Neuronal stem cell (in vitro differentiated cells): ENCODE results near the gene SETD1B.

ENCODE experiments used
- DNase-seq: peaks from one replicate; pipeline ENCODE4 v3.0.0-alpha.2; 2013; ENCODE audit warnings: low spot score
- H2AFZ ChIP-seq: one replicate; pipeline ENCODE4 v1.6.1; 2013; ENCODE audit warnings: mild to moderate bottlenecking, low read length, inconsistent platforms
- H2AK5ac ChIP-seq: 2 replicates; pipeline ENCODE4 v1.6.1; 2013; ENCODE audit warnings: low read depth, mild to moderate bottlenecking, inconsistent platforms, low read length, moderate library complexity, mixed read lengths
- H2BK120ac ChIP-seq: 2 replicates; pipeline ENCODE4 v1.6.1; 2013; ENCODE audit warnings: low read depth, mild to moderate bottlenecking, inconsistent platforms, low read length, moderate library complexity, mixed read lengths
- H2BK12ac ChIP-seq: one replicate; pipeline ENCODE4 v1.6.1; 2013; ENCODE audit warnings: low read length, inconsistent platforms
- H2BK15ac ChIP-seq: 2 replicates; pipeline ENCODE4 v1.6.1; 2013; ENCODE audit warnings: mild to moderate bottlenecking, low read length, inconsistent platforms, mixed read lengths
- H2BK5ac ChIP-seq: one replicate; pipeline ENCODE4 v1.6.1; 2013; ENCODE audit warnings: inconsistent platforms, mild to moderate bottlenecking, low read length, moderate library complexity
- H3K14ac ChIP-seq: one replicate; pipeline ENCODE4 v1.6.1; 2013; ENCODE audit warnings: low read length, inconsistent platforms
- H3K18ac ChIP-seq: 2 replicates; pipeline ENCODE4 v1.6.1; 2013; ENCODE audit warnings: low read length, inconsistent platforms
- H3K23ac ChIP-seq: 2 replicates; pipeline ENCODE4 v1.6.1; 2013; ENCODE audit warnings: low read depth, mild to moderate bottlenecking, mixed read lengths, low read length, inconsistent platforms; ENCODE audit not compliant: poor library complexity
- H3K27ac ChIP-seq: replicated peaks from 3 replicates; pipeline ENCODE4 v1.5.1; 2013; ENCODE audit warnings: low read length, inconsistent platforms
- H3K27me3 ChIP-seq, 3 experiments: 2 replicates each; pipeline ENCODE4 v1.6.1; 2013; ENCODE audit warnings: low read length in 3 of 3, mild to moderate bottlenecking in 2 of 3, inconsistent platforms in 1 of 3, low read depth in 1 of 3, mixed read lengths in 1 of 3, moderate library complexity in 1 of 3; ENCODE audit not compliant: control insufficient read depth in 3 of 3, insufficient read depth in 3 of 3
- H3K36me3 ChIP-seq, 2 donors: replicated peaks in 1 of 2; 2 replicates each; pipeline ENCODE4 v1.6.1; 2013; ENCODE audit warnings: low read length in 2 of 2; ENCODE audit not compliant: control insufficient read depth in 2 of 2, insufficient read depth in 2 of 2
- H3K4ac ChIP-seq: 2 replicates; pipeline ENCODE4 v1.6.1; 2013; ENCODE audit warnings: inconsistent platforms, mild to moderate bottlenecking, low read length, moderate library complexity
- H3K4me1 ChIP-seq, 2 donors: 1 replicate in 1 of 2; 2 replicates in 1 of 2; pipeline ENCODE4 v1.6.1; 2013; ENCODE audit warnings: low read length in 2 of 2, low read depth in 1 of 2; ENCODE audit not compliant: control insufficient read depth in 2 of 2, insufficient read depth in 1 of 2
- H3K4me2 ChIP-seq: one replicate; pipeline ENCODE4 v1.6.1; 2013; ENCODE audit warnings: mild to moderate bottlenecking, low read length, inconsistent platforms; ENCODE audit not compliant: insufficient read depth, poor library complexity, severe bottlenecking
- H3K4me3 ChIP-seq, 2 donors: 2 replicates each; pipeline ENCODE4 v1.5.1; 2013; ENCODE audit warnings: low read length in 2 of 2, mild to moderate bottlenecking in 2 of 2, inconsistent platforms in 1 of 2, moderate library complexity in 1 of 2
- H3K79me1 ChIP-seq: one replicate; pipeline ENCODE4 v1.6.1; 2013; ENCODE audit warnings: low read depth, mild to moderate bottlenecking, inconsistent platforms, low read length, moderate library complexity
- H3K9ac ChIP-seq: one replicate; pipeline ENCODE4 v1.6.1; 2013; ENCODE audit warnings: mild to moderate bottlenecking, low read depth, low read length, inconsistent platforms; ENCODE audit not compliant: poor library complexity
- H3K9me3 ChIP-seq, 2 donors: replicated peaks in 1 of 2; 2 replicates each; pipeline versions ENCODE3 to v1.6.1; 2013; ENCODE audit warnings: low read length in 2 of 2, mild to moderate bottlenecking in 2 of 2, inconsistent platforms in 1 of 2, low read depth in 1 of 2, mixed read lengths in 1 of 2, moderate library complexity in 1 of 2; ENCODE audit not compliant: control insufficient read depth in 2 of 2, insufficient read depth in 1 of 2
- H4K8ac ChIP-seq: one replicate; pipeline ENCODE4 v1.6.1; 2013; ENCODE audit warnings: low read depth, mild to moderate bottlenecking, inconsistent platforms, low read length, moderate library complexity
- H4K91ac ChIP-seq: one replicate; pipeline ENCODE4 v1.6.1; 2013; ENCODE audit warnings: low read length, low read depth, mild to moderate bottlenecking, inconsistent platforms; ENCODE audit not compliant: poor library complexity
- WGBS, 2 donors: extraction: QIAGEN DNeasy Blood & Tissue Kit; methylation state at CpG; one replicate each; pipeline ENCODE4 v1.1.7; 2013; ENCODE audit warnings: missing lambda C conversion rate in 2 of 2, mixed read lengths in 1 of 2; ENCODE audit not compliant: insufficient read length in 2 of 2, insufficient replicate concordance in 1 of 2; ENCODE audit errors: extremely low coverage in 2 of 2; 5-methylcytosine and 5-hydroxymethylcytosine counted together

Gene SETD1B

GRCh38 chr12:121804417-121805111 lies 755 bp downstream of the SETD1B start:
- H3K9ac ChIP-seq: peak overlapping the region; percentile 90
- H2AK5ac ChIP-seq: peak overlapping the region; percentile 46
- H3K4me1 ChIP-seq: peaks cover 8 to 19% of the 10 kb centered on the region in 2 donors
- H3K79me1 ChIP-seq: peaks cover 11% of the 10 kb centered on the region
- H3K4me2 ChIP-seq: peak overlapping the region; percentile 98
- no peak overlapping the region for H2BK120ac ChIP-seq
- H3K4ac ChIP-seq: no peak overlapping the region
- H3K27ac ChIP-seq: peak overlapping the region; percentile 98
- H3K14ac ChIP-seq: peak overlapping the region; percentile 99
- no CpG with 5 or more reads among the region's 63 CpGs for WGBS, 2 donors
- peak overlapping the region; percentile 56 to 83 for H3K4me3 ChIP-seq
- H3K9me3 ChIP-seq: no peaks in the 10 kb centered on the region
- H3K18ac ChIP-seq: peak overlapping the region; percentile 96
- H3K36me3 ChIP-seq: peaks cover 19 to 42% of the 10 kb centered on the region in 2 donors
- H2BK5ac ChIP-seq: peak overlapping the region; percentile 80
- H2BK15ac ChIP-seq: peak overlapping the region; percentile 33
- no peaks in the 10 kb centered on the region for H3K27me3 ChIP-seq
- no peak overlapping the region for H4K91ac ChIP-seq
- H2BK12ac ChIP-seq: no peak overlapping the region
- H2AFZ ChIP-seq: peak overlapping the region; percentile 72
- no peak overlapping the region for H3K23ac ChIP-seq
- H4K8ac ChIP-seq: no peak overlapping the region
- no peak for DNase-seq

GRCh38 chr12:121805171-121806008 lies 1.6 kb downstream of the SETD1B start:
- H3K4me2 ChIP-seq: peak overlapping the region; percentile 98
- H2BK15ac ChIP-seq: peak overlapping the region; percentile 58
- H2BK120ac ChIP-seq: no peak overlapping the region
- H3K18ac ChIP-seq: peak overlapping the region; percentile 96
- H4K91ac ChIP-seq: no peak overlapping the region
- peak overlapping the region; percentile 72 for H2AFZ ChIP-seq
- H3K4me3 ChIP-seq: peak overlapping the region; percentile 56 to 83
- H3K9me3 ChIP-seq: no peaks in the 10 kb centered on the region
- DNase-seq: no peak
- WGBS, 2 donors: no CpG with 5 or more reads among the region's 45 CpGs
- H4K8ac ChIP-seq: no peak overlapping the region
- H2BK5ac ChIP-seq: peak overlapping the region; percentile 90
- peak overlapping the region; percentile 90 for H3K9ac ChIP-seq
- H3K27ac ChIP-seq: no peak overlapping the region
- H3K36me3 ChIP-seq: peaks cover 24 to 51% of the 10 kb centered on the region in 2 donors
- H3K4ac ChIP-seq: no peak overlapping the region
- peak overlapping the region; percentile 46 for H2AK5ac ChIP-seq
- H3K4me1 ChIP-seq: peaks cover 8 to 19% of the 10 kb centered on the region in 2 donors
- H3K27me3 ChIP-seq: no peaks in the 10 kb centered on the region
- no peak overlapping the region for H2BK12ac ChIP-seq
- peak overlapping the region; percentile 80 for H3K23ac ChIP-seq
- H3K14ac ChIP-seq: peak overlapping the region; percentile 99
- peaks cover 10% of the 10 kb centered on the region for H3K79me1 ChIP-seq

- H3K36me3 ChIP-seq: peaks cover 28 to 56% of the 10 kb centered on the region in 2 donors
- H3K4ac ChIP-seq: no peak overlapping the region
- H3K27me3 ChIP-seq: no peaks in the 10 kb centered on the region
- H2BK120ac ChIP-seq: no peak overlapping the region
- H3K14ac ChIP-seq: no peak overlapping the region
- H2BK12ac ChIP-seq: no peak overlapping the region
- peaks cover 13 to 19% of the 10 kb centered on the region in 2 donors for H3K4me1 ChIP-seq
- peak overlapping the region in 1 of 2 donors; percentile 56 for H3K4me3 ChIP-seq
- no peak overlapping the region for H2BK15ac ChIP-seq
- H2BK5ac ChIP-seq: no peak overlapping the region
- no peak overlapping the region for H4K91ac ChIP-seq
- DNase-seq: no peak
- H3K18ac ChIP-seq: peak overlapping the region; percentile 38
- H3K79me1 ChIP-seq: peaks cover 12% of the 10 kb centered on the region
- H4K8ac ChIP-seq: no peak overlapping the region
- H3K23ac ChIP-seq: peak overlapping the region; percentile 80
- no peak overlapping the region for H2AK5ac ChIP-seq
- no peak overlapping the region for H3K27ac ChIP-seq
- no CpG with 5 or more reads among the region's 16 CpGs for WGBS, 2 donors
- no peaks in the 10 kb centered on the region for H3K9me3 ChIP-seq
- no peak overlapping the region for H2AFZ ChIP-seq
- peak overlapping the region; percentile 86 for H3K9ac ChIP-seq
- H3K4me2 ChIP-seq: peak overlapping the region; percentile 44
Measured at GRCh38 chr12:121806009-121806545, 2.3 kb downstream of the SETD1B start.
